Measurements from ENCODE around the gene CAMTA1. TPM values are rescaled to one million over a fixed set of nuclear protein-coding genes. Genes with fewer than 3 reads are reported as not detected.

The CAMTA1 gene
- total RNA-seq, 5 donors from 2014 or later (not counting 1 experiment from before 2014, with no cell fraction given), result 29.7 to 37.4 (median 34.6) TPM

GRCh38 chr1:7754234-7754633 is 969.0 kb downstream of the CAMTA1 start:
- no peaks in the 10 kb centered on the region for H3K36me3 ChIP-seq (ENCODE audit: control insufficient read depth in 2 of 2, extremely low read depth in 1 of 2, insufficient read depth in 1 of 2, low read length in 1 of 2)
- H3K4me1 ChIP-seq (ENCODE audit: control insufficient read depth in 1 of 2, extremely low read depth in 1 of 2, insufficient read depth in 2 of 2, low read length in 2 of 2), result peaks cover 0 to 6% of the 10 kb centered on the region in 2 experiments
- WGBS (ENCODE audit: insufficient coverage), result no CpG with 5 or more reads among the region's 3 CpGs
- no peaks in the 10 kb centered on the region for H3K9me3 Mint-ChIP-seq
- H3K9me3 ChIP-seq, result no peaks in the 10 kb centered on the region
- H3K36me3 Mint-ChIP-seq, result no peaks in the 10 kb centered on the region
- H3K27ac Mint-ChIP-seq, result no peak overlapping the region
- POLR2A ChIA-PET, result no interaction called here
- peaks cover 14 to 35% (median 20%) of the 10 kb centered on the region in 3 donors for H3K4me1 Mint-ChIP-seq
- CTCF ChIA-PET, result interaction anchor here in 1 of 2 donors (0.6 to 7.5 kb wide), 2 partner anchors 86 to 692 kb away, joined by 3 to 124 read pairs; no protein-coding TSS in a partner anchor
- ATAC-seq (replicated peaks in 1 of 4), result no peak
- DNase-seq, result no peak
- peaks cover 0 to 10% of the 10 kb centered on the region in 2 experiments for H3K27me3 ChIP-seq (replicated peaks in 1 of 2; ENCODE audit: control insufficient read depth in 2 of 2, extremely low read depth in 1 of 2, insufficient read depth in 2 of 2, low read length in 1 of 2)
- H3K27me3 Mint-ChIP-seq, result peaks cover 8 to 11% of the 10 kb centered on the region in 2 donors
- H3K4me3 Mint-ChIP-seq, result no peak overlapping the region
- no peak overlapping the region for H3K4me3 ChIP-seq (ENCODE audit: control insufficient read depth in 1 of 2, extremely low read depth in 1 of 2, low read length in 1 of 2)
- no peak overlapping the region for H3K27ac ChIP-seq (ENCODE audit: low read length)

GRCh38 chr1:7755448-7755847 is 970.2 kb downstream of the CAMTA1 start:
- H3K27ac ChIP-seq (ENCODE audit: low read length), result no peak overlapping the region
- ChIA-PET CTCF (interaction anchor here in 1 of 2 donors (0.7 to 0.8 kb wide), 2 partner anchors 86 to 1159 kb away, joined by 3 to 12 read pairs; no protein-coding TSS in a partner anchor), POLR2A (interaction anchor here in 1 of 2 donors (0.6 kb wide), 1 partner anchor 114 kb away, joined by 3 read pairs; no protein-coding TSS in a partner anchor)
- Mint-ChIP-seq H3K4me3 (no peak overlapping the region), H3K4me1 (peaks cover 14 to 34% (median 20%) of the 10 kb centered on the region in 3 donors), H3K27ac (no peak overlapping the region), H3K36me3 (no peaks in the 10 kb centered on the region), H3K27me3 (peaks cover 6 to 11% of the 10 kb centered on the region in 2 donors), H3K9me3 (no peaks in the 10 kb centered on the region)
- ATAC-seq (replicated peaks in 1 of 4) (no peak), DNase-seq (no peak)
- H3K9me3 ChIP-seq, result no peaks in the 10 kb centered on the region
- peaks cover 0 to 10% of the 10 kb centered on the region in 2 experiments for H3K27me3 ChIP-seq (replicated peaks in 1 of 2; ENCODE audit: control insufficient read depth in 2 of 2, extremely low read depth in 1 of 2, insufficient read depth in 2 of 2, low read length in 1 of 2)
- no CpG with 5 or more reads among the region's 1 CpG for WGBS (ENCODE audit: insufficient coverage)
- no peak overlapping the region for H3K4me3 ChIP-seq (ENCODE audit: control insufficient read depth in 1 of 2, extremely low read depth in 1 of 2, low read length in 1 of 2)
- no peaks in the 10 kb centered on the region for H3K36me3 ChIP-seq (ENCODE audit: control insufficient read depth in 2 of 2, extremely low read depth in 1 of 2, insufficient read depth in 1 of 2, low read length in 1 of 2)
- peaks cover 0 to 4% of the 10 kb centered on the region in 2 experiments for H3K4me1 ChIP-seq (ENCODE audit: control insufficient read depth in 1 of 2, extremely low read depth in 1 of 2, insufficient read depth in 2 of 2, low read length in 2 of 2)

- no peak overlapping the region for H3K4me3 Mint-ChIP-seq
- no peaks in the 10 kb centered on the region for H3K36me3 ChIP-seq (ENCODE audit: control insufficient read depth in 2 of 2, extremely low read depth in 1 of 2, insufficient read depth in 1 of 2, low read length in 1 of 2)
- H3K27ac ChIP-seq (ENCODE audit: low read length), result no peak overlapping the region
- H3K36me3 Mint-ChIP-seq, result no peaks in the 10 kb centered on the region
- no peak overlapping the region for H3K27ac Mint-ChIP-seq
- DNase-seq (no peak), ATAC-seq (replicated peaks in 1 of 4) (no peak)
- H3K9me3 Mint-ChIP-seq, result no peaks in the 10 kb centered on the region
- ChIA-PET POLR2A (no interaction called here), CTCF (no interaction called here)
- H3K4me1 ChIP-seq (ENCODE audit: control insufficient read depth in 1 of 2, extremely low read depth in 1 of 2, insufficient read depth in 2 of 2, low read length in 2 of 2), result no peaks in the 10 kb centered on the region
- H3K27me3 Mint-ChIP-seq, result peaks cover 3 to 5% of the 10 kb centered on the region in 2 donors
- H3K27me3 ChIP-seq (replicated peaks in 1 of 2; ENCODE audit: control insufficient read depth in 2 of 2, extremely low read depth in 1 of 2, insufficient read depth in 2 of 2, low read length in 1 of 2), result peaks cover 2 to 12% of the 10 kb centered on the region in 2 experiments
- no peak overlapping the region for H3K4me3 ChIP-seq (ENCODE audit: control insufficient read depth in 1 of 2, extremely low read depth in 1 of 2, low read length in 1 of 2)
- 97% methylated on average over 5 of the region's 6 CpGs for WGBS (ENCODE audit: insufficient coverage)
- H3K4me1 Mint-ChIP-seq, result no peaks in the 10 kb centered on the region
- no peaks in the 10 kb centered on the region for H3K9me3 ChIP-seq
These were observed 975.0 kb downstream of the CAMTA1 start for GRCh38 chr1:7760245-7760644.

- DNase-seq, result no peak
- H3K9me3 ChIP-seq, result no peaks in the 10 kb centered on the region
- no peaks in the 10 kb centered on the region for H3K27me3 Mint-ChIP-seq
- H3K27me3 ChIP-seq (replicated peaks in 1 of 2; ENCODE audit: control insufficient read depth in 2 of 2, extremely low read depth in 1 of 2, insufficient read depth in 2 of 2, low read length in 1 of 2), result peaks cover 2 to 9% of the 10 kb centered on the region in 2 experiments
- no peaks in the 10 kb centered on the region for H3K4me1 ChIP-seq (ENCODE audit: control insufficient read depth in 1 of 2, extremely low read depth in 1 of 2, insufficient read depth in 2 of 2, low read length in 2 of 2)
- H3K4me3 Mint-ChIP-seq, result no peak overlapping the region
- CTCF ChIA-PET, result interaction anchor here in 1 of 2 donors (1.9 kb wide), 1 partner anchor 8 kb away, joined by 10 read pairs; no protein-coding TSS in a partner anchor
- no peak overlapping the region for H3K27ac ChIP-seq (ENCODE audit: low read length)
- no peaks in the 10 kb centered on the region for H3K36me3 ChIP-seq (ENCODE audit: control insufficient read depth in 2 of 2, extremely low read depth in 1 of 2, insufficient read depth in 1 of 2, low read length in 1 of 2)
- H3K4me3 ChIP-seq (ENCODE audit: control insufficient read depth in 1 of 2, extremely low read depth in 1 of 2, low read length in 1 of 2), result no peak overlapping the region
- WGBS (ENCODE audit: insufficient coverage), result 94% methylated on average over 2 of the region's 3 CpGs
- H3K4me1 Mint-ChIP-seq, result no peaks in the 10 kb centered on the region
- H3K36me3 Mint-ChIP-seq, result no peaks in the 10 kb centered on the region
- POLR2A ChIA-PET, result interaction anchor here in 1 of 2 donors (0.5 kb wide), 1 partner anchor 12 kb away, joined by 3 read pairs; no protein-coding TSS in a partner anchor
- no peak overlapping the region for H3K27ac Mint-ChIP-seq
- no peaks in the 10 kb centered on the region for H3K9me3 Mint-ChIP-seq
- no peak for ATAC-seq (replicated peaks in 1 of 4)
These were observed 975.8 kb downstream of the CAMTA1 start for GRCh38 chr1:7761103-7761502.

- Mint-ChIP-seq H3K4me3 (no peak overlapping the region), H3K4me1 (peaks cover 9 to 13% (median 10%) of the 10 kb centered on the region in 3 donors), H3K27me3 (peaks cover 0 to 3% of the 10 kb centered on the region in 2 donors), H3K9me3 (no peaks in the 10 kb centered on the region), H3K36me3 (no peaks in the 10 kb centered on the region), H3K27ac (no peak overlapping the region)
- Histone ChIP-seq H3K27ac (ENCODE audit: low read length) (no peak overlapping the region), H3K4me3 (ENCODE audit: control insufficient read depth in 1 of 2, extremely low read depth in 1 of 2, low read length in 1 of 2) (no peak overlapping the region), H3K4me1 (ENCODE audit: control insufficient read depth in 1 of 2, extremely low read depth in 1 of 2, insufficient read depth in 2 of 2, low read length in 2 of 2) (peaks cover 0 to 13% of the 10 kb centered on the region in 2 experiments), H3K36me3 (ENCODE audit: control insufficient read depth in 2 of 2, extremely low read depth in 1 of 2, insufficient read depth in 1 of 2, low read length in 1 of 2) (no peaks in the 10 kb centered on the region), H3K9me3 (no peaks in the 10 kb centered on the region), H3K27me3 (replicated peaks in 1 of 2; ENCODE audit: control insufficient read depth in 2 of 2, extremely low read depth in 1 of 2, insufficient read depth in 2 of 2, low read length in 1 of 2) (peaks cover 0 to 2% of the 10 kb centered on the region in 2 experiments)
- POLR2A ChIA-PET, result no interaction called here
- CTCF ChIA-PET, result interaction anchor here in 1 of 2 donors (1.2 kb wide), 1 partner anchor 14 kb away, joined by 3 read pairs; no protein-coding TSS in a partner anchor
- ATAC-seq (replicated peaks in 1 of 4), result no peak
- no peak for DNase-seq
- WGBS (ENCODE audit: insufficient coverage), result no CpG with 5 or more reads among the region's 4 CpGs
These were observed 981.9 kb downstream of the CAMTA1 start for GRCh38 chr1:7767176-7767575.

GRCh38 chr1:7768583-7768982 is 983.3 kb downstream of the CAMTA1 start:
- Histone ChIP-seq H3K27me3 (replicated peaks in 1 of 2; ENCODE audit: control insufficient read depth in 2 of 2, extremely low read depth in 1 of 2, insufficient read depth in 2 of 2, low read length in 1 of 2) (peaks cover 0 to 2% of the 10 kb centered on the region in 2 experiments), H3K4me1 (ENCODE audit: control insufficient read depth in 1 of 2, extremely low read depth in 1 of 2, insufficient read depth in 2 of 2, low read length in 2 of 2) (peaks cover 0 to 18% of the 10 kb centered on the region in 2 experiments), H3K36me3 (ENCODE audit: control insufficient read depth in 2 of 2, extremely low read depth in 1 of 2, insufficient read depth in 1 of 2, low read length in 1 of 2) (peaks cover 0 to 5% of the 10 kb centered on the region in 2 donors), H3K27ac (ENCODE audit: low read length) (no peak overlapping the region), H3K4me3 (ENCODE audit: control insufficient read depth in 1 of 2, extremely low read depth in 1 of 2, low read length in 1 of 2) (no peak overlapping the region), H3K9me3 (no peaks in the 10 kb centered on the region)
- H3K27me3 Mint-ChIP-seq, result peaks cover 0 to 3% of the 10 kb centered on the region in 2 donors
- H3K9me3 Mint-ChIP-seq, result no peaks in the 10 kb centered on the region
- peaks cover 3% of the 10 kb centered on the region for H3K36me3 Mint-ChIP-seq
- POLR2A ChIA-PET, result no interaction called here
- H3K4me3 Mint-ChIP-seq, result no peak overlapping the region
- H3K27ac Mint-ChIP-seq, result no peak overlapping the region
- DNase-seq (no peak), ATAC-seq (replicated peaks in 1 of 4) (no peak)
- CTCF ChIA-PET, result interaction anchor here in 1 of 2 donors (1.4 kb wide), 1 partner anchor 16 kb away, joined by 5 read pairs; no protein-coding TSS in a partner anchor
- no CpG with 5 or more reads among the region's 2 CpGs for WGBS (ENCODE audit: insufficient coverage)
- peaks cover 19 to 24% (median 23%) of the 10 kb centered on the region in 3 donors for H3K4me1 Mint-ChIP-seq

Data from T-cell (primary cell).